HCT116 (cell line): ENCODE results near the gene ACSF2. TPM values are rescaled to one million over a fixed set of nuclear protein-coding genes. Genes with fewer than 3 reads are reported as not detected.

Experiments
- ATAC-seq: fragments of 200-7000 bp; cut with Tn5 transposase; 2 replicates; pipeline ENCODE4 v1.9.1; 2020; ENCODE audit warnings: mild to moderate bottlenecking, moderate library complexity
- BruUV-seq: library from RNA; stranded (reverse); fragments of 400-500 nt; replicated peaks from 2 replicates; lab custom pipeline; 2021; lab: Mats Ljungman, UMichigan
- CTCF ChIA-PET: fragments of 300-600 bp; sonication (Branson Sonifier 250); formaldehyde crosslinking; loops from one replicate; lab custom pipeline; 2021; ENCODE audit warnings: antibody characterized with exemption; lab: Charles Lee
- POLR2A ChIA-PET: fragments of 300-600, 350-600 bp; sonication (Branson Sonifier 250); formaldehyde crosslinking; loops from one replicate; lab custom pipeline; 2021; ENCODE audit warnings: antibody characterized with exemption; lab: Charles Lee
- RAD21 ChIA-PET, 2 experiments: fragments of 300-600 bp; sonication (Branson Sonifier 250); formaldehyde crosslinking; loops; one replicate each; lab custom pipeline; 2023; ENCODE audit warnings: low total read pairs in 2 of 2; ENCODE audit not compliant: uncharacterized antibody in 2 of 2, unreplicated experiment in 2 of 2, low non-redundant PET in 1 of 2; lab: Charles Lee
- DNase-seq: peaks from one replicate; pipeline ENCODE4 v3.0.0-alpha.2; 2010; ENCODE audit warnings: low read depth, low spot score
- H2AFZ ChIP-seq: fragments of 200-600 bp; shearing (Covaris generic), sonication (generic); 2 replicates; pipeline ENCODE4 v1.6.1; 2017; ENCODE audit warnings: low read depth, mixed run types, mixed read lengths, antibody characterized with exemption, low read length; ENCODE audit not compliant: poor library complexity, severe bottlenecking
- H3K27ac ChIP-seq: 2 replicates; pipeline ENCODE4 v1.5.1; 2012; ENCODE audit warnings: low read depth, low read length
- H3K27me3 ChIP-seq: fragments of 200-600 bp; sonication (generic); 2 replicates; pipeline ENCODE4 v1.6.1; 2016; ENCODE audit warnings: mixed run types, low read length, mixed read lengths; ENCODE audit not compliant: insufficient read depth
- H3K36me3 ChIP-seq, 2 experiments: fragments of 200-500 bp in 1 of 2; fragments of 200-600 bp in 1 of 2; sonication (Bioruptor generic) in 1 of 2; sonication (generic) in 1 of 2; 2 replicates each; pipeline versions ENCODE4 v1.5.1 to v1.6.1; 2014 to 2016; ENCODE audit warnings: low read length in 2 of 2, inconsistent platforms in 1 of 2, mixed read lengths in 1 of 2, mixed run types in 1 of 2; ENCODE audit not compliant: insufficient read depth in 2 of 2, control insufficient read depth in 1 of 2
- H3K4me1 ChIP-seq, 2 experiments: fragments of 200-600 bp in 1 of 2; sonication (generic) in 1 of 2; 2 replicates each; pipeline versions ENCODE4 v1.5.1 to v1.6.1; 2012 to 2017; ENCODE audit warnings: low read length in 2 of 2, inconsistent platforms in 1 of 2, mild to moderate bottlenecking in 1 of 2, mixed read lengths in 1 of 2, mixed run types in 1 of 2, moderate library complexity in 1 of 2; ENCODE audit not compliant: insufficient read depth in 2 of 2, control insufficient read depth in 1 of 2
- H3K4me2 ChIP-seq: fragments of 200-600 bp; sonication (generic); 2 replicates; pipeline ENCODE4 v1.6.1; 2017; ENCODE audit warnings: mixed run types, low read length, mixed read lengths
- H3K4me3 ChIP-seq, 2 experiments: fragments of 200-600 bp in 1 of 2; sonication (generic) in 1 of 2; replicated peaks in 1 of 2; 2 replicates each; pipeline ENCODE4 v1.5.1; 2011 to 2016; ENCODE audit warnings: low read length in 2 of 2, control low read depth in 1 of 2, low read depth in 1 of 2, mild to moderate bottlenecking in 1 of 2, mixed read lengths in 1 of 2, mixed run types in 1 of 2
- H3K79me2 ChIP-seq: fragments of 200-600 bp; sonication (generic); 2 replicates; pipeline ENCODE4 v1.6.1; 2017; ENCODE audit warnings: mild to moderate bottlenecking, mixed run types, low read length, moderate library complexity, mixed read lengths; ENCODE audit not compliant: insufficient read depth
- H3K9ac ChIP-seq: fragments of 200-600 bp; sonication (generic); 2 replicates; pipeline ENCODE4 v1.6.1; 2016; ENCODE audit warnings: low read length, mixed read lengths
- H3K9me2 ChIP-seq: fragments of 200-600 bp; sonication (generic), shearing (Covaris generic); 2 replicates; pipeline ENCODE4 v1.6.1; 2017; ENCODE audit warnings: mixed run types, mild to moderate bottlenecking, moderate library complexity; ENCODE audit not compliant: insufficient read depth
- H3K9me3 ChIP-seq, 2 experiments: fragments of 200-500 bp in 1 of 2; fragments of 200-600 bp in 1 of 2; sonication (Bioruptor generic) in 1 of 2; sonication (generic) in 1 of 2; 2 replicates each; pipeline ENCODE4 v1.6.1; 2014 to 2017; ENCODE audit warnings: low read length in 2 of 2, mixed read lengths in 2 of 2, inconsistent platforms in 1 of 2, low read depth in 1 of 2, mild to moderate bottlenecking in 1 of 2, mixed run types in 1 of 2, moderate library complexity in 1 of 2; ENCODE audit not compliant: control insufficient read depth in 1 of 2, insufficient read depth in 1 of 2
- H4K20me1 ChIP-seq: fragments of 200-600 bp; sonication (generic), shearing (Covaris generic); 2 replicates; pipeline ENCODE4 v1.6.1; 2017; ENCODE audit warnings: mixed run types, mild to moderate bottlenecking, moderate library complexity; ENCODE audit not compliant: insufficient read depth
- CEBPB ChIP-seq: IDR thresholded peaks from 2 replicates; pipeline ENCODE4 v1.6.1; 2012; ENCODE audit warnings: low read depth
- EZH2 ChIP-seq: fragments of 200-600 bp; sonication (generic); IDR thresholded peaks from 2 replicates; pipeline ENCODE4 v1.6.1; 2017; ENCODE audit warnings: antibody characterized with exemption, mixed run types
- POLR2A ChIP-seq: IDR thresholded peaks from 2 replicates; pipeline ENCODE4 v1.7.0; 2011; ENCODE audit warnings: borderline replicate concordance; ENCODE audit not compliant: insufficient read depth, insufficient read length; ENCODE audit errors: extremely low read depth
- POLR2AphosphoS5 ChIP-seq: IDR thresholded peaks from 2 replicates; pipeline ENCODE4 v1.6.1; 2011; ENCODE audit warnings: mild to moderate bottlenecking, low read depth, low read length, moderate library complexity
- TCF7L2 ChIP-seq: IDR thresholded peaks from 2 replicates; pipeline ENCODE4 v1.7.0; 2011; ENCODE audit warnings: borderline replicate concordance, inconsistent platforms; ENCODE audit not compliant: insufficient read depth, insufficient read length; ENCODE audit errors: extremely low read depth
- ZNF274 ChIP-seq: fragments of 200-500 bp; sonication (Bioruptor generic); IDR thresholded peaks from 2 replicates; pipeline ENCODE4 v1.6.1; 2014; ENCODE audit warnings: mild to moderate bottlenecking, low read depth, low read length, inconsistent platforms
- intact Hi-C: fragments of 100-400 bp; cut with micrococcal nuclease; formaldehyde crosslinking; loops from 2 replicates; pipeline ENCODE4 v1.10.0; 2022
- total RNA-seq: library from RNA; stranded (reverse); gene quantifications from one replicate; pipeline ENCODE4 v1.2.1, GENCODE V29; 2021; ENCODE audit not compliant: unreplicated experiment
- TF ChIP-seq, protein P1 (sequence below): IDR thresholded peaks from 2 replicates; pipeline ENCODE4 v1.6.1; 2012; ENCODE audit warnings: low read depth
- TF ChIP-seq, protein P2 (sequence below): IDR thresholded peaks from 2 replicates; pipeline ENCODE4 v1.6.1; 2011; ENCODE audit warnings: mild to moderate bottlenecking, low read length, moderate library complexity; ENCODE audit not compliant: insufficient replicate concordance; ENCODE audit errors: extremely low read depth

Gene ACSF2
- total RNA-seq, 1 experiment from 2014 or later: 52.4 TPM

DNA sequence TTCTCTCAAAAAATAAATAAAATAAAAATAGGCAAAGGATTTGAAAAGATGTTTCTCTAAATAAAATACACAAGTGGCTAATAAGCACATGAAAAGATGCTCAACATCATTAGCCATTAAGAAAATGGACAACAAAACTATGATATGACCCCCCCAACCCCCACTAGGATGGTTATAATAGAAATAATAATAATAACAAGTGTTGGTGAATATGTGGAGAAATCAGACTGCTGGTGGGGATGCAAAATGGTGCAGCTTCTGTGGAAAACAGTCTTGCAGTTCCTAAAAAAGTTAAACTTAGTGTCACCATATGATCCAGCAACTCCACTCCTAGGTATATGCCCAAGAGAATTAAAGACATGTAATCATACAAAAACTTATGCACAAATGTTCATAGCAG is 73.3 kb downstream of the ACSF2 start:
- Histone ChIP-seq H3K27me3 (no peaks in the 10 kb centered on the region), H4K20me1 (no peaks in the 10 kb centered on the region), H3K9me2 (no peaks in the 10 kb centered on the region), H2AFZ (peak overlapping the region; percentile 1), H3K27ac (no peak overlapping the region), H3K4me2 (no peak overlapping the region), H3K9ac (no peak overlapping the region), H3K79me2 (no peaks in the 10 kb centered on the region), H3K4me1 (peaks cover 16 to 27% of the 10 kb centered on the region in 2 experiments), H3K9me3 (no peaks in the 10 kb centered on the region), H3K36me3 (no peaks in the 10 kb centered on the region), H3K4me3 (no peak overlapping the region)
- ChIA-PET POLR2A (no interaction called here), CTCF (no interaction called here), RAD21 (no interaction called here)
- no TSS peak for BruUV-seq
- intact Hi-C loops: no loop called here
- ATAC-seq: no peak
- TF ChIP-seq CEBPB (no peak), POLR2AphosphoS5 (no peak), POLR2A (no peak), EZH2 (no peak), ZNF274 (no peak), TCF7L2 (no peak)
- TF ChIP-seq, protein P1, sequence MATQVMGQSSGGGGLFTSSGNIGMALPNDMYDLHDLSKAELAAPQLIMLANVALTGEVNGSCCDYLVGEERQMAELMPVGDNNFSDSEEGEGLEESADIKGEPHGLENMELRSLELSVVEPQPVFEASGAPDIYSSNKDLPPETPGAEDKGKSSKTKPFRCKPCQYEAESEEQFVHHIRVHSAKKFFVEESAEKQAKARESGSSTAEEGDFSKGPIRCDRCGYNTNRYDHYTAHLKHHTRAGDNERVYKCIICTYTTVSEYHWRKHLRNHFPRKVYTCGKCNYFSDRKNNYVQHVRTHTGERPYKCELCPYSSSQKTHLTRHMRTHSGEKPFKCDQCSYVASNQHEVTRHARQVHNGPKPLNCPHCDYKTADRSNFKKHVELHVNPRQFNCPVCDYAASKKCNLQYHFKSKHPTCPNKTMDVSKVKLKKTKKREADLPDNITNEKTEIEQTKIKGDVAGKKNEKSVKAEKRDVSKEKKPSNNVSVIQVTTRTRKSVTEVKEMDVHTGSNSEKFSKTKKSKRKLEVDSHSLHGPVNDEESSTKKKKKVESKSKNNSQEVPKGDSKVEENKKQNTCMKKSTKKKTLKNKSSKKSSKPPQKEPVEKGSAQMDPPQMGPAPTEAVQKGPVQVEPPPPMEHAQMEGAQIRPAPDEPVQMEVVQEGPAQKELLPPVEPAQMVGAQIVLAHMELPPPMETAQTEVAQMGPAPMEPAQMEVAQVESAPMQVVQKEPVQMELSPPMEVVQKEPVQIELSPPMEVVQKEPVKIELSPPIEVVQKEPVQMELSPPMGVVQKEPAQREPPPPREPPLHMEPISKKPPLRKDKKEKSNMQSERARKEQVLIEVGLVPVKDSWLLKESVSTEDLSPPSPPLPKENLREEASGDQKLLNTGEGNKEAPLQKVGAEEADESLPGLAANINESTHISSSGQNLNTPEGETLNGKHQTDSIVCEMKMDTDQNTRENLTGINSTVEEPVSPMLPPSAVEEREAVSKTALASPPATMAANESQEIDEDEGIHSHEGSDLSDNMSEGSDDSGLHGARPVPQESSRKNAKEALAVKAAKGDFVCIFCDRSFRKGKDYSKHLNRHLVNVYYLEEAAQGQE: no peak
- TF ChIP-seq, protein P2, sequence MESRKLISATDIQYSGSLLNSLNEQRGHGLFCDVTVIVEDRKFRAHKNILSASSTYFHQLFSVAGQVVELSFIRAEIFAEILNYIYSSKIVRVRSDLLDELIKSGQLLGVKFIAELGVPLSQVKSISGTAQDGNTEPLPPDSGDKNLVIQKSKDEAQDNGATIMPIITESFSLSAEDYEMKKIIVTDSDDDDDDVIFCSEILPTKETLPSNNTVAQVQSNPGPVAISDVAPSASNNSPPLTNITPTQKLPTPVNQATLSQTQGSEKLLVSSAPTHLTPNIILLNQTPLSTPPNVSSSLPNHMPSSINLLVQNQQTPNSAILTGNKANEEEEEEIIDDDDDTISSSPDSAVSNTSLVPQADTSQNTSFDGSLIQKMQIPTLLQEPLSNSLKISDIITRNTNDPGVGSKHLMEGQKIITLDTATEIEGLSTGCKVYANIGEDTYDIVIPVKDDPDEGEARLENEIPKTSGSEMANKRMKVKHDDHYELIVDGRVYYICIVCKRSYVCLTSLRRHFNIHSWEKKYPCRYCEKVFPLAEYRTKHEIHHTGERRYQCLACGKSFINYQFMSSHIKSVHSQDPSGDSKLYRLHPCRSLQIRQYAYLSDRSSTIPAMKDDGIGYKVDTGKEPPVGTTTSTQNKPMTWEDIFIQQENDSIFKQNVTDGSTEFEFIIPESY: no peak
- DNase-seq: no peak
